ENCODE results near the gene KLK6.

KLK6 gene

GRCh38 chr19:50947123-50947522, 22.3 kb downstream of the KLK6 start:
- DNase-seq, result no peak

- DNase-seq, result no peak
Measured at GRCh38 chr19:50944795-50945194, 24.6 kb downstream of the KLK6 start.

- DNase-seq, result no peak
Measured at GRCh38 chr19:50943074-50943828, 26.1 kb downstream of the KLK6 start.

- no peak for DNase-seq
Measured at GRCh38 chr19:50939596-50939995, 29.8 kb downstream of the KLK6 start.

GRCh38 chr19:50933640-50934039, 35.8 kb downstream of the KLK6 start:
- no peak for DNase-seq

GRCh38 chr19:50932690-50933083, 36.7 kb downstream of the KLK6 start:
- DNase-seq, result no peak

GRCh38 chr19:50932018-50932689, 37.2 kb downstream of the KLK6 start:
- DNase-seq, result no peak

GRCh38 chr19:50931023-50931422, 38.4 kb downstream of the KLK6 start:
- no peak for DNase-seq

GRCh38 chr19:50928831-50929230, 40.6 kb downstream of the KLK6 start:
- peak; percentile 21 for DNase-seq

- DNase-seq, result no peak
Measured at GRCh38 chr19:50926144-50926543, 43.2 kb downstream of the KLK6 start.

GRCh38 chr19:50925734-50926133, 43.7 kb downstream of the KLK6 start:
- no peak for DNase-seq

GRCh38 chr19:50924586-50924985, 44.8 kb downstream of the KLK6 start:
- no peak for DNase-seq

- peak; percentile 90 for DNase-seq
Measured at GRCh38 chr19:50922317-50922853, 47.0 kb downstream of the KLK6 start.

GRCh38 chr19:50921426-50922316, 47.7 kb downstream of the KLK6 start:
- no peak for DNase-seq

- DNase-seq, result no peak
Measured at GRCh38 chr19:50916069-50916468, 53.3 kb downstream of the KLK6 start.

- DNase-seq, result no peak
Measured at GRCh38 chr19:50912727-50913716, 56.4 kb downstream of the KLK6 start.

GRCh38 chr19:50912102-50912599, 57.2 kb downstream of the KLK6 start:
- no peak for DNase-seq

- no peak for DNase-seq
Measured at GRCh38 chr19:50911206-50912101, 57.9 kb downstream of the KLK6 start, which contains the start of gene KLK4. TSS of gene KLK4 (minus strand) at chr19:50911395. CDS start at chr19:50910738, 657 bp downstream.

GRCh38 chr19:50910722-50911121, 58.7 kb downstream of the KLK6 start:
- DNase-seq, result no peak

- peak; percentile 79 for DNase-seq
Measured at GRCh38 chr19:50909240-50910070, 59.9 kb downstream of the KLK6 start.

Data from NCI-H1436 (cell line).